NCI-H2196 (cell line): Measurements from ENCODE around the gene FMNL3.

Source experiments
- DNase-seq: peaks from one replicate; lab custom pipeline; 2025; ENCODE audit not compliant: unreplicated experiment; lab: John Stamatoyannopoulos, UW

The FMNL3 gene

GRCh38 chr12:49680075-49680474 is 27.1 kb downstream of the FMNL3 start:
- no peak for DNase-seq

- DNase-seq: no peak
Measured at GRCh38 chr12:49678711-49679110, 28.5 kb downstream of the FMNL3 start.

GRCh38 chr12:49675137-49675536 is 32.1 kb downstream of the FMNL3 start:
- no peak for DNase-seq

GRCh38 chr12:49674318-49674981 is 32.8 kb downstream of the FMNL3 start:
- DNase-seq: no peak

GRCh38 chr12:49673446-49674317 is 33.5 kb downstream of the FMNL3 start:
- peak; percentile 90 for DNase-seq

- no peak for DNase-seq
Measured at GRCh38 chr12:49672301-49673217, 34.6 kb downstream of the FMNL3 start.

GRCh38 chr12:49671031-49671765 is 36.0 kb downstream of the FMNL3 start:
- no peak for DNase-seq

- DNase-seq: no peak
Measured at GRCh38 chr12:49669796-49670195, 37.4 kb downstream of the FMNL3 start.

- no peak for DNase-seq
Measured at GRCh38 chr12:49667325-49668090, 39.7 kb downstream of the FMNL3 start.

- DNase-seq: no peak
Measured at GRCh38 chr12:49666176-49666575, 41.0 kb downstream of the FMNL3 start.

GRCh38 chr12:49665384-49665783 is 41.8 kb downstream of the FMNL3 start:
- no peak for DNase-seq

- no peak for DNase-seq
Measured at GRCh38 chr12:49664591-49665239, 42.5 kb downstream of the FMNL3 start.

GRCh38 chr12:49664167-49664566 is 43.0 kb downstream of the FMNL3 start:
- DNase-seq: no peak

GRCh38 chr12:49662998-49663843 is 44.0 kb downstream of the FMNL3 start:
- DNase-seq: no peak

- DNase-seq: no peak
Measured at GRCh38 chr12:49661746-49662145, 45.5 kb downstream of the FMNL3 start.

GRCh38 chr12:49661191-49661590 is 46.0 kb downstream of the FMNL3 start:
- DNase-seq: no peak

- DNase-seq: no peak
Measured at GRCh38 chr12:49659753-49660152, 47.5 kb downstream of the FMNL3 start.

- no peak for DNase-seq
Measured at GRCh38 chr12:49658276-49658675, 48.9 kb downstream of the FMNL3 start.
